GM18519 (cell line): ENCODE results near the gene SLC10A7.

Source experiments
- ATAC-seq: cut with Tn5 transposase; IDR thresholded peaks from one replicate; pipeline ENCODE4 v1.9.1; 2021; ENCODE audit warnings: mild to moderate bottlenecking, moderate library complexity; ENCODE audit not compliant: unreplicated experiment, low FRiP score

SLC10A7 gene, protein sequence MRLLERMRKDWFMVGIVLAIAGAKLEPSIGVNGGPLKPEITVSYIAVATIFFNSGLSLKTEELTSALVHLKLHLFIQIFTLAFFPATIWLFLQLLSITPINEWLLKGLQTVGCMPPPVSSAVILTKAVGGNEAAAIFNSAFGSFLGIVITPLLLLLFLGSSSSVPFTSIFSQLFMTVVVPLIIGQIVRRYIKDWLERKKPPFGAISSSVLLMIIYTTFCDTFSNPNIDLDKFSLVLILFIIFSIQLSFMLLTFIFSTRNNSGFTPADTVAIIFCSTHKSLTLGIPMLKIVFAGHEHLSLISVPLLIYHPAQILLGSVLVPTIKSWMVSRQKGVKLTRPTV

GRCh38 chr4:146521541-146522097 lies at the start of gene SLC10A7:
TSS of gene SLC10A7 (minus strand) at chr4:146521940. CDS start at chr4:146521717, 223 bp downstream.
- ATAC-seq: peak; percentile 76

GRCh38 chr4:146567396-146567795 lies 45.7 kb upstream of the SLC10A7 start:
- no peak for ATAC-seq

- ATAC-seq: no peak
Observed at GRCh38 chr4:146564492-146564891, 42.8 kb upstream of the SLC10A7 start.

DNA sequence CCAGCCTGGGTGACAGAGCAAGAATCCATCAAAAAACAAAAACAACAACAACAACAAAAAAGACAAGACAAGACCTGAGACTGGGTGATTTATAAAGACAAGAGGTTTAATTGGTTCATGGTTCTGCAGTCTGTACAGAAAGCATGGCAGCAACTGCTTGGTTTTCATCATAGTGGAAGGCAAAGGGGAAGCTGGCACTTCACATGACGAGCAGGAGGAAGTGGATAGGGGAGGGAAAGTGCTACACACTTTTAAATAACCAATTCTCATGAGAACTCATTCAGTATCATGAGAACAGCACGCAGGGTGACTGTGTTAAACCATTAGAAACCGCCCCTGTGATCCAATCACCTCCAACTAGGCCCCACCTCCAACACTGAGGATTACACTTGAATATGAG lies 28.4 kb upstream of the SLC10A7 start:
- ATAC-seq: no peak

DNA sequence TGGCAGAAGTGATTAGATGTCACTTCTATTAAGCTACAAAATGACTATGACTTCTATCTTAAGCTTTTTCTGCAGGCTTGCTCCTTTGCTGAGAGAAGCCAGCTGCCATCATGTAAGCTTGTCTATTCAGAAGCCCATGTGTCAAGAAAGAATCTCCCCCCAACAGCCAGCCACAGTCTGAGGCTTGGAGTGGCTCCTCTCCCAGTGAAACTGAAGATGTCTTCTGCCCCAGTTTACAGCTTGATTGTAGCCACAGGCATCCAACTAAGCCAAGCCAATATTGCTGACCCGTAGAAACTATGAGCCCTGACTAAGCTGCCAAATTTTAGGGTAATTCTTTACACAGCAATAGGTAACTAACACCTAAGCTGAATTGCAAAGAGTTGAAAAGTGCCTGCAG lies 26.7 kb upstream of the SLC10A7 start:
- no peak for ATAC-seq

- ATAC-seq: no peak
Observed at GRCh38 chr4:146545102-146545501, 23.4 kb upstream of the SLC10A7 start.

DNA sequence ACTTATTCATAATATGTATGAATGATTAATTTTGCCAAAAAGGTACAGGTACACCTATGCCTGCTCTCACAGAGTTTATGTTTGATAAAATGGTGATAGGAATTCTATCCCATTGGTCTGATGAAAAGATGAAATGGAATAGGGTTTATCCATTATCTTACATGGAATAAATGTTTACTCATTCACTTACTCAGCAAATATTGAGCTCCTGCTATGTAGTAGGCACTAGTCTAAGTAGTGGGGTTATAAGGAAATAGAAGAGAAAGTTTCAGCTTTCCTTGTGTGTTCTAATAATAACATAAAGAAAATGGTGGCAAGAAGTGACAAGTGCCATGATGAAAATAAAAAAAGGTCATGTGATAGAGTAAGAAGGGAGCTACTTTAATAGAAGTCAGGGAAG lies 12.4 kb upstream of the SLC10A7 start:
- no peak for ATAC-seq

DNA sequence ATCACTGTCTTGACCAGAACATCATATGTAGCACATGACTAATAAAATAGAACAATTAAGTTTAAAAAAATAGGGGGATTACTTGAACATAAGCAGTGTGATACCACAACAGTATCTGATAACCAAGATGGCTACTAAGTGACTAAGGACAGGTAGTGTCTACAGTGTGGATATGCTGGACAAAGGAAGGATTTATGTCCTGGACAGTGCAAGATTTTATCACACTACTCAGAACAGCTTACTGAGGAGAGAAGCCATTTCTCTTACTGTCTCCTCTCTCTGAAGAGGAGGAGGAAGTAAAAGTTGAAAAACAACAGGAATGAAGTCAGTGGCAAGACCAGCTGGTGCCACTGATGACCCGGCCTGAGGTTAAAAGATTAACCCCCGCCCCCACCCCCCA lies 4.0 kb upstream of the SLC10A7 start:
- ATAC-seq: no peak

GRCh38 chr4:146524663-146525062 lies 2.9 kb upstream of the SLC10A7 start:
- ATAC-seq: no peak

- peak; percentile 20 for ATAC-seq
Observed at GRCh38 chr4:146522869-146523205, 1.1 kb upstream of the SLC10A7 start.

DNA sequence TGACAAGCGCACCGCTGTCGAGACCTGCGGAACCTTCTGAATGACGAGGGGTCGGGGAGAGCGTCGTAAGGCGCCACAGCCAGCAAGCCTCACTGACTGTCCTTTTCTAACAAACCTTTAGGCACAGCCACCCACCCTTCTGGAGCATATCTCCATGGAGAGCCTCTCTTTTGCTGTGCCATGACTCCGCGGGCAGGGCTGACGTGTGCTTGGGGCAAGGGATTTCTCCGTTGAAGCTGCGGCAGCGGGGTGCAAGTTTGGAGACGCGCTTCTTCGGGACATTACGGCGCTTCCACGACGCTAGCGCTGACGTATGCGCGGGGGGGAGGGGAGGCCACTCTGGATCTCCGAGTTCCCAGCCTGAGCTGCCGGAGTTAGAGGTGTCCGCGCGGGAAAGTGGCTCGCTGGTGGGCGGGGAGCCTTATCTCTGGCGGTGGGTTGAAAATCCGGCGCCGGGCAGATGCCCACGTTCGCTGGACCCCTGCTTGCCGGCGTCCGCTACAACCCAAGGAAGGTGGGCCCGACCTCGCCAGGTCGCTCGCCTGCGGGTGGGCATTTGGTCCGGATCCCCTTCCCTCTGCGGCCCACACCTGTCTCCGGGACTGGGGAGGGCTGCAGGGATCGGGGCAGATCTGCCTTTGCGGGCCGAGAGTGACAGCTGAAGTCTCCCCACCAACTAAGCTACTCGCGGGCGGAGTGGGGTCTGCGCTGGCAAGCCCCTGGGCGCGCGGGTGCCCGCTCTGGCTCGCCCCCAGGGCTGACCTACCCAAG lies 543 bp upstream of the SLC10A7 start:
- ATAC-seq: peak; percentile 34

- peak; percentile 41 for ATAC-seq
Observed at GRCh38 chr4:146520896-146521540, 722 bp downstream of the SLC10A7 start.

- ATAC-seq: no peak
Observed at GRCh38 chr4:146514651-146515357, 6.9 kb downstream of the SLC10A7 start.

DNA sequence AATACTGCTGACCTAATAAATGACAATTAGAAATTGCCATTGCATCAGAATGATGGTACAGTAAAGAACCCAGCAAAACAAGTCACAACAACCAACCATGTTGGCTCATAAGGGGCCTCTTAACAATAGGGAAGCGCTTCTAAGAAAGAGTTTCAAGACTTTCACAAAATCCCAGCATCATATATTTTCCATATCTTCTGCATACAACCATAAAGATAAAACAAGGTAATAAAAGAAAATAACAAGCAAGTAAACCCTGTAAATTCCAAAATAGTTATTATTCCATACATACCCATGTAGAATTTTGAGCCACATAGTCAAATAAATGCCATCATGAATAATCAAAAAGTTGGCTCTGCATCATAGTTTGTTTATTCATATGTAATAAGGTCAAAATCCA lies 8.2 kb downstream of the SLC10A7 start:
- no peak for ATAC-seq

DNA sequence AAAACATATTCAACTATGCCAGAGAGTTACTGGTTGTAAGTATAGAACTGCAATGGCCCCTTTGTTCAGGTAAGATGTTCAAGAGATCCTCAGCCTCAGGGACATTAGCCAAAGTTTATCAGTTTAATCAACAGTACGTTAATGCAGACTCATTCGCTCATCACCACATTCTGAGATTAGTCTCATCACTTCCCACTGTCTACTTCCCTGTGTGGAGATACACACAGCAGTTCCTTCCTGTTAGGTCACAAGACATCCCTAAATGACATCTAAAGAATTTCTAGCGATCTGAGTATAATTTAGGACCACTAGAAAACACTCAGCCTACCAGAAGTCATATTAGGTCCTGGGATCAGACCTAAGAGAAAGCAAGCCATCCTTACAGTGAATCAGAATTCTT lies 10.4 kb downstream of the SLC10A7 start:
- ATAC-seq: no peak

DNA sequence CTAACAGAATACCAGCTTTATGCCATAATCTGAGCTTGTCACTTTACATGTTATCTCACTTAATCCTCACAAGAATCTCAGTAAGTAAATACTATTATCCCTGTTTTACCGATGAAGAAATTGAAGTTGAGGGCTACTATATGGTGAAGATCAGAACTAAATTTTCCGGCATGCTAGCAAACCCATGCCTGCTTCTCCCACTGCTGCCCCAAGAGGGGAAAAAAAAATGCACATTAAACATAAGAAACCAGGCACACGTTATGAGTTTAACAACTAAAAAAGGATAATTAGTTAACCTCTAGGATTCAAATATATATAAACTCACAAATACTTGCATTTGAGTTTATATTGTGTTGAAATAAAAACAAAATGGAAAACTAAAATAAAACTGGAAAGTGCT lies 10.8 kb downstream of the SLC10A7 start:
- ATAC-seq: no peak

DNA sequence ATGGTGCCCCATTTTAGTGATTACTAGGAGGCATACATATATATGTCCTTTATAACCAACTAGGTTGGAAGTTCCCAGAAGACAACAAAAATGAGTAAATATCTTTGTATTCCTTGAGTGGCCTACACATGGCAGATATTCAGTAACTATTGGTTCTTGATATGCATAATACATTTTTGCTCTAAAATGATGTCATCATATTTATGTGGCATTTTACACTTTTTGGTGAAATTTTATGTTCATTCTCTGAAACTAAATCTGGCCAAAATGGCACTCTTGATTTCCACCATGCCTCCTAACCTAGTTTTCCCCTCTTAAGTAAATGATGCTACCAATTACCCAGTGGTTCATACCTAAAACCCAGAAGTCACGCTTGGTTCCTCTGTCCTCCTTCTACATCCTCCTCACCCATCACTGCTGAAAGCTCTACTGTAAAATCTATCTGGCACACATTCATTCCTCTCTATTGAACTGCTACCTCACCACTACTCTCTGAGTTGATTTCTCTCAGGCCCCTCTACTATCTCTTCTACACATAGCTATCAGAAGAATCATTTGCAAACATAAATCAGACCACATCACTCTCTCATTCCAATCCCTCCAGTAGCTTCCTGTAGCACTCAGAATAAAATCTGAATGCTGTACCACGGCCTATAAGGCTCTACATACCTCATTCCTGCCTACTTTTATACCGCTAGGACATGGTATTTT lies 13.4 kb downstream of the SLC10A7 start:
- ATAC-seq: no peak

DNA sequence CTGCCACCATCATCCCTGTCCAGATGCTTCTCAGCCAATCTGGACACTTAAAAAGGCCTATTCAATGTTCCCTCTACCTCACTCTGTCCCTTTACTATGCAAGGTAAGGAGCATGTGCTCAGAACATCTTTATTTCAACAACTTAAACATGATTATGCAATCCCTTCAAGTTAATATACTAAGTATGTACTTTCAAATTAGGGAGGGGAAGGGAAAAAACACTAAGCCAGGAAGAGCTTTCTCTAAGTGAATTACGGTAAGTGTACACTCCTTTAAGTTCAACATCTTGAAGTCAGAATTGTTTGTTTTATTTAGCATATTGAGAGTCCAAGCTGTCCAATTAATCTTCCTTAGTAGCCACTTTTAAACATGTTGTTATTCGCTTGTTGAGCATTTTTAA lies 14.1 kb downstream of the SLC10A7 start:
- no peak for ATAC-seq

- ATAC-seq: no peak
Observed at GRCh38 chr4:146506272-146506671, 15.5 kb downstream of the SLC10A7 start.

DNA sequence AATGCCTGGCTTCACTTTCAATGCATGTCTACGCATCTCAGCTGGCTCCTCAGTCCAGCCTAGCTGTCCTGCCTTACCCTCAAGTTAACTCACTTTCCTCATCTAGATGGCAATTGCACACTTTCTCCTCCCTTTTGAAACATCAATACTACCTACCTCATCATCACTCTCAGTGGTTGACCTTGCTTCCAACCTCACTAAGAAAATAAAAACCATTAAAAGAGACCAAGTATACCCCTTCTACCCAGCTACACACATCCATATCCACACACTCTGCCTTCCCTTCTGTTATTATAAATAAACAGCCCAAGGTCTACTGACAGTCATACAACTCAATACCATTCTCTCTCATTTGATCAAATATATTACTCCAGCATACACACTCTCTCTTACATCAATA lies 21.5 kb downstream of the SLC10A7 start:
- no peak for ATAC-seq
